Stimulated activated CD4-positive, alpha-beta T cell treated with anti-CD3 and anti-CD28 coated beads, Interleukin-2, amount 100 ng/mL, for 24 hours (primary cell): ENCODE data around the gene CDHR2.

Experiments
- DNase-seq, 2 donors: peaks; one replicate each; pipeline ENCODE4 v3.0.0-alpha.2; 2020

The CDHR2 gene

GRCh38 chr5:176625512-176625911 lies 76.4 kb downstream of the CDHR2 start:
- DNase-seq, result no peak

DNA sequence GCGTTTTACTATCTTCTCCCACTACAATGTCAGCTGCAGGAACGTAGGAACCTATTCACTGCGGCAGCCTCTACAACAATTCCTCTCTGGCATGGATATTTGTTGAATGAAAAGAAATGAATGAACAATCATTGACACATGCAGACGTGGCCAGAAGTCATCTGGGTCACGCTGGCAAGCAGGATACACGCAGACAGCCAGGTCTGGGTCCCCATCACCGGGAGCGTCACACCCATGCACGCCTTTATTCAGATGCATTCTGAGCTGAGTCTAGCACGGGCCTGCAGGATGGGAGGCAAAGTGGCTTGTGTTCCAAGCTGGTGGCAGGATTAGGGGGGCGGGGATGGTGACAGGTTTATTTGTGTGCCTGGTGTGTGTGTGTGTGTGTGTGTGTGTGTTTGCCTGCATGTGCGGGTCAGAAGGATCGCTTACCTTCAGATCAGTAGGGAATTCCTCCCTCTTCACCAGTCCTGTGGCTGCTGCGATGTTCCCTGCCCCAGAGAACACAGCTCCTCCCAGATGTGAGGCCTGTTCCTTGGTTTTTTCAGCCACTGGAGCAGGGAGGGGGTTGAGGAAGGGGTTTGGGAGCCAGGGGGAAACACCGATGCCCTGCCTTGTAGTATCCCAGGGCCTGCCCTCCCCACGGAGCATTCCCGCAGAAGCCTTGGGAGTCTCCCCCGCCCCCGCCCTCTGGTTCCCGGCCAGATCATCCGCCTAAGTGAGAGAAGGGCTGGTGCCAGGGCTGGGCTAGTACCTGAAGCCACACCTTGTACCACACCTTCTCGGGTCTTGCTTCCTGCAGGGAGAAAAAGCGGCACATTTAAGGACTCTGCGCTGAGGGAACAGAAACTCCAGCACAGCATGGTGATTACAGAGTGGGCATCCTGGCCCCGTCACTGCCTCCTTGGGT lies 77.1 kb downstream of the CDHR2 start:
- no peak for DNase-seq

GRCh38 chr5:176626876-176627236 lies 77.7 kb downstream of the CDHR2 start:
- DNase-seq, result no peak

DNA sequence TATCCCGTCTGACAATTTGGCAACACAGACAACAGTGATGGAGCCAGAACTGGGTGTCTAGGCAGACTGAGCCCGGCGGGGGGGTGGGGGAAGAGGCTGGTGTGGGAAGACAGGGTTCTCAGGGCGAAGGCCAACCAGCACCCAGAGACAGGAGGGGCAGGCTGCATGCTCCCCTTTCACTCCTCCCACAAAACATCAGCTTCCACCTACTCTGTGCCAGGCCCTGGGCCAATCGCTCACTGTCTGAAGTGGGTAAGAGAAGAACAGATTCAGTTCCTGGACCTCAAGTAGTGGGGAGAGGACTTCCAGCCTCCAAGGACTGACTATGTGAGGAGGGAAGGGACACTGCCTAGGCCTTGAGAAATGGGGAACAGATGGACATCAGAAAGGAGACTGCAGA lies 78.4 kb downstream of the CDHR2 start:
- no peak for DNase-seq

GRCh38 chr5:176628406-176629228 lies 79.5 kb downstream of the CDHR2 start:
- DNase-seq, result no peak

DNA sequence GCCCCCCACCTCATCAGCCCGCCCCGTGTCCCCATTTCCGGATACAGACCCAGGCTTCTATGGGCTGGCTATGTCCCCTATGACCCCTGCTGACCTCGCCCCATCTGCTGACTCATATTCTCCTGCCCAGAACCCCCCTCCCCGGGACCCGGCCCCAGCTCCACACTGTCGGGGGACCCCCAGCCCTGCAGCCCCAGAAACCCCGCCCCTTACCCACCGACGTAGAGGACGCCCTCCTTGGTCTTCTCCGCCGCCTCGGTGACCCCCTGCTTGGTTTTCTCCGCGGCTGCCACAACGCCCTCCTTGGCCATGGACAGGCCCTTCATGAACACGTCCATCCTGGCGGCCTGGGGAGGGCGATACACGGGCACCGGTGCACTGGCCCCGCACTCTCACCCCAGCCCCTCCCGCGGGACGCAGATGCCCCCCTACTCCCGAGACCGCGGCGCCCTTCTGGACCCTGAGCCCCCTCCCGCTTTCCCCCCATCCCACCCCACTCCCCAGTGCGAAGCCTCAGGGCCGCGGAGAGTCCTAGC lies 80.2 kb downstream of the CDHR2 start:
- DNase-seq, result no peak

- peak; percentile 54 to 74 for DNase-seq
Observed at GRCh38 chr5:176629853-176630680, 80.9 kb downstream of the CDHR2 start, which contains the start of the genes EIF4E1B and SNCB. Gene EIF4E1B (plus strand): TSS chr5:176630675. CDS start chr5:176642788, 12,113 bp downstream. Gene SNCB (minus strand): TSS chr5:176630534. CDS start chr5:176629654, 880 bp downstream.

GRCh38 chr5:176630681-176631222 lies 81.6 kb downstream of the CDHR2 start:
- no peak for DNase-seq

GRCh38 chr5:176631383-176632200 lies 82.5 kb downstream of the CDHR2 start:
- no peak for DNase-seq

GRCh38 chr5:176632745-176633144 lies 83.6 kb downstream of the CDHR2 start:
- DNase-seq, result no peak

- DNase-seq, result no peak
Observed at GRCh38 chr5:176633598-176633997, 84.5 kb downstream of the CDHR2 start.

DNA sequence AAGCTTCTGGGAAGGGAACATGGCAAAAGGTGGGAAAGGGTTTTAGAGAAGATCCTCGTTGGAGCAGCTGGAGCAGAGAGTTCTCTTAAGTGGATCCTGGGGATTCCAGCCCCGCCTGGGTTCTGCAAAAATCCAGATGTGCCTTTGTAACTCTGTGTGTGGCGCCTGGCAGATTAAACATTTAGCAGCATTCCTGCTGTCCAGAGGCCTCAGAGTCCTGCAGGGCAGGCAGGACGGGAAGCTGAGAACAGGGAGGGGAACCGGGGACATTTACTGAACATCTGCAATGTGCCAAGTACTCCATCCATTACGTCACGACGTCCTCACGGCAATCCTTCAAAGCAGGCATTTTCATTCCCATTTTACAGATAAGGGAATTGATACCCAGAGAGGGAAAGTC lies 87.3 kb downstream of the CDHR2 start:
- no peak for DNase-seq

- no peak for DNase-seq
Observed at GRCh38 chr5:176637556-176637955, 88.4 kb downstream of the CDHR2 start.

DNA sequence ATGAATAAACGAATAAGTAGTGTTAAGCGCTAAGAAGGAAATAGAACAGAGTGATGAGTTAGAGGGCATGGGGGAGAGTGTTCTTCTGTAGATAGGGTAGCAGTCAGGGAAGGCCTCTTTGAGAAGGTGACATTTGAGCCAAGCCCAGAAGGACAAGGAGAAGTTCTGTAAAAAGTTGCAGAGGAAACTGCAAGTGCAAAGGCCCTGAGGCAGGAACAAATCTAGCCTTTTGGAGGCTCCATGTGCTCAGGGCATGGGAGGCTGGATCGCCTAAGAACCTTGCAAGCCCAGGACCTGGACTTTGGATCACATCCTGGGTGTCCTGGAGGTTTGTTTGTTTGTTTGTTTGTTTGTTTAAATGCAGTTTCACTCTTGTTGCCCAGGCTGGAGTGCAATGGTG lies 89.3 kb downstream of the CDHR2 start:
- no peak for DNase-seq

DNA sequence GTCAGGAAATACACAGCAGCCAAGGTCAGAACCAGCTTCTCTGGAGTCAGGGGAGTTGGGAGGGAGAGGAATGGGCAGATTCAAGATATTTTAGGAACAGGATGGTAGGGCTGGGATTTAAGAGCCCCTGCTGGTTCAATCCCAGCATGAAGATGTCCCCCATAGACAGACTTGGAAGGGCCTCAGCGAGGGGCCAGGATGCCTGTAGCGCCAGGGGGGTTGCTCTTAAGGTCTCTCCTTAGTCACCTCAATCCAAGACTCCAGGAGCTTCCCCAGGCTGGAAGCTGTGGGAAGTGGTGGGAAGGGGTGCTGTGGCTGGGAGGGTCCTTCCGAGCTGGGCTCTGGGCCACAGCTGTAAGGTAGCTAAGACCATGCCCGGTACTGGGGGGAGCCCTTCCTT lies 90.1 kb downstream of the CDHR2 start:
- no peak for DNase-seq

DNA sequence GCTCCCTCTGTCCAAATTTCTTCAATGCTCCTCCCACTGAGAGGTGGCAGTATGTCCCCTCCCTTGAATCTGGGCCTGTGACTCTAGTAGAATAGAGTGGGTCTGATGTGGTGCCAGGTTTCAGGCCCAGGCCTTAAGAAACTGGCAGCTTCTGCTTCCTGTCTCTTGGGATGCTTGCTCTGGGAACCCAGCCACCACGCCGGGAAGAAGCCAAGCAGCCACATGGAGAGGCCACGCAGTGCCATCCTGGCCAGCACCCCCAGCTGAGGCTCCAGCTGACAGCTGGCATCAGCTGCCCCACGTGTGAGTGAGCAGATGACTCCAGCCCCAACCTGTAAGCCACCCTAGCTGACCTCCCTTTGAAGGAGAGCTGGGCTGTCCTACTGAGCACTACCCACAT lies 90.8 kb downstream of the CDHR2 start:
- no peak for DNase-seq

DNA sequence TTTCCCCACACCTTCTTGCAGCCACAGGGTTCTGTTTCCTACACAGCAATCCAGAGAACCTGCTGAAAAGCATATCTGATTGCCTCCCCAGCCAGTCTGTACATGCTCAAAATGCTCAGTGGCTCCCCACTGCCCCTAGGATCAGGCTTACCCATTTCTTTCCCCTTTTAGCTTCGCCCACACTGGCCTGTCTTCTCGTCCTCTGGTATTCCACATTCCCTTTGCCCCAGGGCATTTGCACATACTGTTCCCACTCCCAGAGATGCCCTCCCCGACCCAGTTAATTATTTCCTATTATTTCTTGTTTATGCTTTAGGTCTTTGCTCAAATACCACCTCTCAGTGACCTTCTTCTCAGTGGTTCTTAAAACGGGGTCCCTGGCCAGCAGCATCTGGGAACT lies 91.5 kb downstream of the CDHR2 start:
- no peak for DNase-seq

- DNase-seq, result no peak
Observed at GRCh38 chr5:176642675-176643490, 93.7 kb downstream of the CDHR2 start.

- DNase-seq, result no peak
Observed at GRCh38 chr5:176643491-176644219, 94.5 kb downstream of the CDHR2 start.

DNA sequence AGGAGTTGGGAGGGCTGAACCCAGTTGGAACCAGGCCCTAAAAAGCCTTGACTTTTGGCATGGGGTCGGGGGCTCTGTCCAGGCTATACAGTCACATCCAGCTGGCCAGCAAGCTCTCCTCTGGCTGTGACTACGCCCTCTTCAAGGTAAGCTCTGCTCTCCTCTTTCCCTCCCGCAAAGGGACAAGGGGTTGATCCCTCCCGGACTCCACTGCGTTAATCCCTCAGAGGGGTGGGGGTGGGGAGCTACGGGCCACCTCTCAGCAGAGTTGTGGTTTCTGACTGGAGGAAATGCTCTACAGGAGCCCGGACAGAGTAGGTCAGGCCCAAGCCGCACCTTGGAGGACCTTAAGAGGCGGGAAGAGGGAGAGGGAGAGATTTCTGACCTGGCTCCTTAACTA lies 95.2 kb downstream of the CDHR2 start:
- no peak for DNase-seq
